Neural cell (in vitro differentiated cells): ENCODE measurements around the gene ZNF79. TPM values are rescaled to one million over a fixed set of nuclear protein-coding genes. Genes with fewer than 3 reads are reported as not detected.

Experiments used
- H2AFZ ChIP-seq: fragments of 200-600, 300-800 bp; sonication (generic), shearing (Covaris generic); 2 replicates; pipeline ENCODE4 v1.6.0; 2014; ENCODE audit warnings: low read depth, mild to moderate bottlenecking, antibody characterized with exemption, low read length, moderate library complexity
- H3F3A ChIP-seq: fragments of 200-600 bp; shearing (Covaris generic); 2 replicates; pipeline ENCODE4 v1.6.1; 2016; ENCODE audit warnings: mild to moderate bottlenecking, moderate library complexity, mixed read lengths, antibody characterized with exemption, low read length; ENCODE audit not compliant: insufficient read depth, poor library complexity, severe bottlenecking
- H3K27ac ChIP-seq: fragments of 200-600, 300-800 bp; sonication (generic), shearing (Covaris generic); 2 replicates; pipeline ENCODE4 v1.5.1; 2014; ENCODE audit warnings: mild to moderate bottlenecking, low read length, moderate library complexity
- H3K27me3 ChIP-seq: fragments of 300-800, 200-600 bp; sonication (generic), shearing (Covaris generic); 2 replicates; pipeline ENCODE4 v1.6.0; 2014; ENCODE audit warnings: mild to moderate bottlenecking, low read depth, low read length, moderate library complexity; ENCODE audit not compliant: insufficient read depth
- H3K36me3 ChIP-seq: fragments of 300-800, 200-600 bp; sonication (generic), shearing (Covaris generic); 2 replicates; pipeline ENCODE4 v1.5.1; 2014; ENCODE audit warnings: mild to moderate bottlenecking, antibody characterized with exemption, low read length, moderate library complexity; ENCODE audit not compliant: insufficient read depth
- H3K4me2 ChIP-seq: fragments of 300-800, 200-600 bp; sonication (generic), shearing (Covaris generic); 2 replicates; pipeline ENCODE4 v1.6.0; 2014; ENCODE audit warnings: mild to moderate bottlenecking, low read length
- H3K4me3 ChIP-seq: fragments of 300-800, 200-600 bp; sonication (generic), shearing (Covaris generic); 2 replicates; pipeline ENCODE4 v1.5.1; 2014; ENCODE audit warnings: mild to moderate bottlenecking, low read length, moderate library complexity
- H3K79me2 ChIP-seq: fragments of 200-600 bp; shearing (Covaris generic); replicated peaks from 2 replicates; pipeline ENCODE4 v1.6.0; 2014; ENCODE audit warnings: mild to moderate bottlenecking, low read length, moderate library complexity; ENCODE audit not compliant: insufficient read depth
- H3K9ac ChIP-seq: fragments of 300-800, 200-600 bp; sonication (generic), shearing (Covaris generic); 2 replicates; pipeline ENCODE4 v1.6.1; 2016; ENCODE audit warnings: mild to moderate bottlenecking, low read length, mixed read lengths
- H3K9me2 ChIP-seq: fragments of 200-600 bp; shearing (Covaris generic); 2 replicates; pipeline ENCODE4 v1.6.1; 2016; ENCODE audit warnings: mild to moderate bottlenecking, low read length, mixed read lengths; ENCODE audit not compliant: insufficient read depth
- H3K9me3 ChIP-seq: fragments of 200-600, 300-800 bp; sonication (generic), shearing (Covaris generic); 2 replicates; pipeline ENCODE4 v1.6.1; 2016; ENCODE audit warnings: mild to moderate bottlenecking, mixed run types, low read length, moderate library complexity, mixed read lengths
- H4K20me1 ChIP-seq: fragments of 200-600 bp; shearing (Covaris generic); 2 replicates; pipeline ENCODE4 v1.6.1; 2016; ENCODE audit warnings: mild to moderate bottlenecking, mixed run types; ENCODE audit not compliant: insufficient read depth
- EP300 ChIP-seq: fragments of 450-650 bp; conservative IDR thresholded peaks from 2 replicates; pipeline ENCODE4 v1.6.1; 2014; ENCODE audit warnings: antibody characterized with exemption, mild to moderate bottlenecking, moderate library complexity; ENCODE audit not compliant: poor library complexity, severe bottlenecking
- EZH2 ChIP-seq: fragments of 200-600, 300-800 bp; shearing (Covaris generic), sonication (generic); IDR thresholded peaks from 2 replicates; pipeline ENCODE4 v1.6.1; 2014; ENCODE audit warnings: antibody characterized with exemption, low read length, borderline replicate concordance, mild to moderate bottlenecking; ENCODE audit not compliant: insufficient read depth, poor library complexity, severe bottlenecking
- MXI1 ChIP-seq: fragments of 450-650 bp; conservative IDR thresholded peaks from 2 replicates; pipeline ENCODE4 v1.6.1; 2014; ENCODE audit warnings: antibody characterized with exemption, mild to moderate bottlenecking; ENCODE audit not compliant: poor library complexity, severe bottlenecking
- POLR2AphosphoS5 ChIP-seq: IDR thresholded peaks from 2 replicates; pipeline ENCODE4 v1.6.1; 2012
- RAD21 ChIP-seq: fragments of 450-650 bp; conservative IDR thresholded peaks from 2 replicates; pipeline ENCODE4 v1.6.1; 2014; ENCODE audit warnings: antibody characterized with exemption, mild to moderate bottlenecking, moderate library complexity
- SMC3 ChIP-seq: fragments of 450-650 bp; conservative IDR thresholded peaks from 2 replicates; pipeline ENCODE4 v1.6.1; 2014; ENCODE audit warnings: antibody characterized with exemption, mild to moderate bottlenecking, moderate library complexity; ENCODE audit not compliant: poor library complexity
- TAF1 ChIP-seq: IDR thresholded peaks from 2 replicates; pipeline ENCODE4 v1.6.1; 2012; ENCODE audit warnings: low read depth
- polyA plus RNA-seq: library from polyadenylated mRNA; depleted of rRNA; stranded (reverse); fragments of >200 nt; gene quantifications from 2 replicates; pipeline ENCODE4 v1.2.3, GENCODE V29; 2014
- TF ChIP-seq, protein P1 (sequence below): IDR thresholded peaks from 2 replicates; pipeline ENCODE4 v1.6.1; 2012; ENCODE audit warnings: borderline replicate concordance
- TF ChIP-seq, protein P2 (sequence below): fragments of 450-650 bp; IDR thresholded peaks from 2 replicates; pipeline ENCODE4 v1.5.1; 2014; ENCODE audit warnings: antibody characterized with exemption, mild to moderate bottlenecking, moderate library complexity; ENCODE audit not compliant: poor library complexity, severe bottlenecking

ZNF79 gene
- polyA plus RNA-seq, 1 donor from 2014 or later: 2.9 TPM

DNA sequence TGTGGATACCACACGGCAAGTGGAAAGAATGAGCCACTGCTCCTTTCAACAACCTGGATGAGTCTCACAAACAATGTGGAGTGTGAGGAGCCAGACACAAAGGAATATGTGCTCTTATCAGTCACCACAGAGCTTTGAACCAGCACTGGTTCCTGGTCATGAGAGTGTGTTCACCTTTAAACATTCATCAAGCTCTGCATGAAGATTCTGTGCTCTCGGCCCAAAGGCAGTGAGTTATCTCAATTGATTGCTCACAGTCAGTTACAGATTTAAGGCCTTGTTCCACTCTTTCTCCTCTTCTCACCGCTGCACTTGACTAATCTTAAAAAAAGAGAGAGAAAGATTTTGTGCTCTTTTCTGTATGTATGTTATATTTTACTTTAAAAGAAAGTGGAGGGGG is 46.5 kb downstream of the ZNF79 start:
- Histone ChIP-seq H3K4me2 (no peak overlapping the region), H4K20me1 (no peaks in the 10 kb centered on the region), H2AFZ (no peak overlapping the region), H3K9ac (no peak overlapping the region), H3K9me3 (no peaks in the 10 kb centered on the region), H3K27me3 (no peaks in the 10 kb centered on the region), H3K9me2 (no peaks in the 10 kb centered on the region), H3K27ac (no peak overlapping the region), H3F3A (no peaks in the 10 kb centered on the region), H3K79me2 (no peaks in the 10 kb centered on the region), H3K36me3 (no peaks in the 10 kb centered on the region), H3K4me3 (no peak overlapping the region)
- TF ChIP-seq SMC3 (no peak), EP300 (no peak), RAD21 (no peak), MXI1 (no peak)
- TF ChIP-seq, protein P1, sequence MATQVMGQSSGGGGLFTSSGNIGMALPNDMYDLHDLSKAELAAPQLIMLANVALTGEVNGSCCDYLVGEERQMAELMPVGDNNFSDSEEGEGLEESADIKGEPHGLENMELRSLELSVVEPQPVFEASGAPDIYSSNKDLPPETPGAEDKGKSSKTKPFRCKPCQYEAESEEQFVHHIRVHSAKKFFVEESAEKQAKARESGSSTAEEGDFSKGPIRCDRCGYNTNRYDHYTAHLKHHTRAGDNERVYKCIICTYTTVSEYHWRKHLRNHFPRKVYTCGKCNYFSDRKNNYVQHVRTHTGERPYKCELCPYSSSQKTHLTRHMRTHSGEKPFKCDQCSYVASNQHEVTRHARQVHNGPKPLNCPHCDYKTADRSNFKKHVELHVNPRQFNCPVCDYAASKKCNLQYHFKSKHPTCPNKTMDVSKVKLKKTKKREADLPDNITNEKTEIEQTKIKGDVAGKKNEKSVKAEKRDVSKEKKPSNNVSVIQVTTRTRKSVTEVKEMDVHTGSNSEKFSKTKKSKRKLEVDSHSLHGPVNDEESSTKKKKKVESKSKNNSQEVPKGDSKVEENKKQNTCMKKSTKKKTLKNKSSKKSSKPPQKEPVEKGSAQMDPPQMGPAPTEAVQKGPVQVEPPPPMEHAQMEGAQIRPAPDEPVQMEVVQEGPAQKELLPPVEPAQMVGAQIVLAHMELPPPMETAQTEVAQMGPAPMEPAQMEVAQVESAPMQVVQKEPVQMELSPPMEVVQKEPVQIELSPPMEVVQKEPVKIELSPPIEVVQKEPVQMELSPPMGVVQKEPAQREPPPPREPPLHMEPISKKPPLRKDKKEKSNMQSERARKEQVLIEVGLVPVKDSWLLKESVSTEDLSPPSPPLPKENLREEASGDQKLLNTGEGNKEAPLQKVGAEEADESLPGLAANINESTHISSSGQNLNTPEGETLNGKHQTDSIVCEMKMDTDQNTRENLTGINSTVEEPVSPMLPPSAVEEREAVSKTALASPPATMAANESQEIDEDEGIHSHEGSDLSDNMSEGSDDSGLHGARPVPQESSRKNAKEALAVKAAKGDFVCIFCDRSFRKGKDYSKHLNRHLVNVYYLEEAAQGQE: no peak
- TF ChIP-seq, protein P2, sequence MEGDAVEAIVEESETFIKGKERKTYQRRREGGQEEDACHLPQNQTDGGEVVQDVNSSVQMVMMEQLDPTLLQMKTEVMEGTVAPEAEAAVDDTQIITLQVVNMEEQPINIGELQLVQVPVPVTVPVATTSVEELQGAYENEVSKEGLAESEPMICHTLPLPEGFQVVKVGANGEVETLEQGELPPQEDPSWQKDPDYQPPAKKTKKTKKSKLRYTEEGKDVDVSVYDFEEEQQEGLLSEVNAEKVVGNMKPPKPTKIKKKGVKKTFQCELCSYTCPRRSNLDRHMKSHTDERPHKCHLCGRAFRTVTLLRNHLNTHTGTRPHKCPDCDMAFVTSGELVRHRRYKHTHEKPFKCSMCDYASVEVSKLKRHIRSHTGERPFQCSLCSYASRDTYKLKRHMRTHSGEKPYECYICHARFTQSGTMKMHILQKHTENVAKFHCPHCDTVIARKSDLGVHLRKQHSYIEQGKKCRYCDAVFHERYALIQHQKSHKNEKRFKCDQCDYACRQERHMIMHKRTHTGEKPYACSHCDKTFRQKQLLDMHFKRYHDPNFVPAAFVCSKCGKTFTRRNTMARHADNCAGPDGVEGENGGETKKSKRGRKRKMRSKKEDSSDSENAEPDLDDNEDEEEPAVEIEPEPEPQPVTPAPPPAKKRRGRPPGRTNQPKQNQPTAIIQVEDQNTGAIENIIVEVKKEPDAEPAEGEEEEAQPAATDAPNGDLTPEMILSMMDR: no peak

DNA sequence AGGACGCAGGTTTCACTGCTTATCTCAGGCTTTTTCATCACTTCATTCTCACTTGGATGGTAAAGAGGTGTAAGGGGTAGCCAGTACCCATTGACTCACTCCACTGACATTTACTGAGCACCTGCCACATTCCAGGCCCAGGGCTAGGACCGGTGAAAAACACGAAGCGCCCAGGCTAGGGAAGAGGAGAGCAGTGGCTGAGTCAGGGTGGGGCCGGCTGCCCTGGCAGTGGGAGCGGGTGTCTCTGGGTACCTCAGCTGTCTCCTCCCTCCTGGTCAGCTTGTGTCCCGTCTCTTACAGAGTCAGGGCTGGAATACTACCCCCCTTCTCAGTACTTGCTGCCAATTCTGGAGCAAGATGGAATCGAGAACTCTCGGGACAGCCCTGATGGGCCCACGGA is 49.3 kb downstream of the ZNF79 start:
- TF ChIP-seq POLR2AphosphoS5: no peak
- TF ChIP-seq, protein P2: no peak
- no peak for TF ChIP-seq RAD21
- no peak for TF ChIP-seq TAF1
- TF ChIP-seq MXI1: no peak
- no peak for TF ChIP-seq EZH2
- Histone ChIP-seq H3K9me2 (no peaks in the 10 kb centered on the region), H3K4me2 (no peak overlapping the region), H2AFZ (no peak overlapping the region), H3K9me3 (no peaks in the 10 kb centered on the region), H3K4me3 (no peak overlapping the region), H3K27ac (no peak overlapping the region), H3K36me3 (no peaks in the 10 kb centered on the region), H3K9ac (no peak overlapping the region), H4K20me1 (no peaks in the 10 kb centered on the region), H3K79me2 (no peaks in the 10 kb centered on the region), H3F3A (no peaks in the 10 kb centered on the region), H3K27me3 (no peaks in the 10 kb centered on the region)
